ENCODE results near the gene LRIG1.

LRIG1 gene

GRCh38 chr3:66435989-66436388, 64.8 kb downstream of the LRIG1 start:
- no peak overlapping the region for H3K4me2 ChIP-seq (ENCODE audit: insufficient read depth, low read length)
- no peak overlapping the region for H2AFZ ChIP-seq (ENCODE audit: low read depth, low read length)
- no peaks in the 10 kb centered on the region; the same call in 1 of the 2 replicates for H3K79me2 ChIP-seq (ENCODE audit: insufficient read depth, low read length)
- ATAC-seq (ENCODE audit: insufficient read depth, low read depth) (no peak), DNase-seq (no peak)
- H3K9ac ChIP-seq (ENCODE audit: low read depth, low read length): no peak overlapping the region
- H3K4me1 ChIP-seq (ENCODE audit: insufficient read depth, low read length): peaks cover 34% of the 10 kb centered on the region
- no peaks in the 10 kb centered on the region for H4K20me1 ChIP-seq (ENCODE audit: insufficient read depth, low read length)
- H3K27me3 ChIP-seq (ENCODE audit: insufficient read depth, low read length, poor library complexity): no peaks in the 10 kb centered on the region
- no peak overlapping the region for H3K4me3 ChIP-seq (ENCODE audit: low read depth in 1 of 2, low read length in 2 of 2)
- TF ChIP-seq CTCF (IDR thresholded peaks at IDR 0.05; ENCODE audit: borderline replicate concordance, extremely low read depth, low read length, poor library complexity, severe bottlenecking) (no peak), EZH2 (IDR thresholded peaks at IDR 0.05; ENCODE audit: borderline replicate concordance, low read depth, low read length, severe bottlenecking) (no peak)
- H3K9me3 ChIP-seq (ENCODE audit: insufficient read depth, low read length, severe bottlenecking): no peaks in the 10 kb centered on the region
- no peak overlapping the region for H3K27ac ChIP-seq (ENCODE audit: low read length)
- no peaks in the 10 kb centered on the region for H3K36me3 ChIP-seq (ENCODE audit: insufficient read depth, low read length)

GRCh38 chr3:66434726-66435125, 66.1 kb downstream of the LRIG1 start:
- Histone ChIP-seq H3K4me3 (ENCODE audit: low read depth in 1 of 2, low read length in 2 of 2) (no peak overlapping the region), H3K36me3 (ENCODE audit: insufficient read depth, low read length) (no peaks in the 10 kb centered on the region), H2AFZ (ENCODE audit: low read depth, low read length) (no peak overlapping the region), H3K9me3 (ENCODE audit: insufficient read depth, low read length, severe bottlenecking) (no peaks in the 10 kb centered on the region), H3K4me1 (ENCODE audit: insufficient read depth, low read length) (peaks cover 22% of the 10 kb centered on the region), H3K4me2 (ENCODE audit: insufficient read depth, low read length) (no peak overlapping the region), H3K9ac (ENCODE audit: low read depth, low read length) (no peak overlapping the region), H3K79me2 (ENCODE audit: insufficient read depth, low read length) (no peaks in the 10 kb centered on the region; the same call in 1 of the 2 replicates), H3K27ac (ENCODE audit: low read length) (no peak overlapping the region), H3K27me3 (ENCODE audit: insufficient read depth, low read length, poor library complexity) (no peaks in the 10 kb centered on the region), H4K20me1 (ENCODE audit: insufficient read depth, low read length) (no peaks in the 10 kb centered on the region)
- ATAC-seq (ENCODE audit: insufficient read depth, low read depth): no peak
- TF ChIP-seq CTCF (IDR thresholded peaks at IDR 0.05; ENCODE audit: borderline replicate concordance, extremely low read depth, low read length, poor library complexity, severe bottlenecking) (no peak), EZH2 (IDR thresholded peaks at IDR 0.05; ENCODE audit: borderline replicate concordance, low read depth, low read length, severe bottlenecking) (no peak)
- no peak for DNase-seq

GRCh38 chr3:66433522-66433782, 67.4 kb downstream of the LRIG1 start:
- H3K9ac ChIP-seq (ENCODE audit: low read depth, low read length): no peak overlapping the region
- H3K79me2 ChIP-seq (ENCODE audit: insufficient read depth, low read length): no peaks in the 10 kb centered on the region; the same call in 1 of the 2 replicates
- peaks cover 20% of the 10 kb centered on the region for H3K4me1 ChIP-seq (ENCODE audit: insufficient read depth, low read length)
- H3K4me2 ChIP-seq (ENCODE audit: insufficient read depth, low read length): peak overlapping the region; percentile 7; the same call in 1 of the 2 replicates
- H3K4me3 ChIP-seq (ENCODE audit: low read depth in 1 of 2, low read length in 2 of 2): no peak overlapping the region
- DNase-seq (peak; percentile 23), ATAC-seq (ENCODE audit: insufficient read depth, low read depth) (peak; percentile 83)
- H3K9me3 ChIP-seq (ENCODE audit: insufficient read depth, low read length, severe bottlenecking): no peaks in the 10 kb centered on the region
- H3K27me3 ChIP-seq (ENCODE audit: insufficient read depth, low read length, poor library complexity): no peaks in the 10 kb centered on the region
- no peaks in the 10 kb centered on the region for H3K36me3 ChIP-seq (ENCODE audit: insufficient read depth, low read length)
- H4K20me1 ChIP-seq (ENCODE audit: insufficient read depth, low read length): no peaks in the 10 kb centered on the region
- TF ChIP-seq CTCF (IDR thresholded peaks at IDR 0.05; ENCODE audit: borderline replicate concordance, extremely low read depth, low read length, poor library complexity, severe bottlenecking) (no peak), EZH2 (IDR thresholded peaks at IDR 0.05; ENCODE audit: borderline replicate concordance, low read depth, low read length, severe bottlenecking) (no peak)
- H3K27ac ChIP-seq (ENCODE audit: low read length): peak overlapping the region; percentile 59; the same call in 1 of the 2 replicates
- H2AFZ ChIP-seq (ENCODE audit: low read depth, low read length): peak overlapping the region; percentile 21; the same call in 1 of the 2 replicates
